Panc1 (cell line): ENCODE data around the gene PDE3A. TPM values are rescaled to one million over a fixed set of nuclear protein-coding genes. Genes with fewer than 3 reads are reported as not detected.

Experiments used
- ATAC-seq: fragments of 200-7000 bp; cut with Tn5 transposase; 2 replicates; pipeline ENCODE4 v1.9.1; 2020; ENCODE audit warnings: mild to moderate bottlenecking, moderate library complexity
- BruUV-seq: library from RNA; stranded (reverse); fragments of 400-500 nt; replicated peaks from 2 replicates; lab custom pipeline; 2021; lab: Mats Ljungman, UMichigan
- CTCF ChIA-PET: fragments of 300-600 bp; sonication (Branson Sonifier 250); formaldehyde crosslinking; loops from one replicate; lab custom pipeline; 2022; ENCODE audit warnings: antibody characterized with exemption; lab: Charles Lee
- POLR2A ChIA-PET: fragments of 300-600 bp; sonication (Branson Sonifier 250); formaldehyde crosslinking; loops from one replicate; lab custom pipeline; 2022; ENCODE audit warnings: antibody characterized with exemption; lab: Charles Lee
- DNase-seq: peaks from one replicate; pipeline ENCODE4 v3.0.0-alpha.2; 2010; ENCODE audit warnings: low read depth, low spot score
- H3K27ac ChIP-seq: 2 replicates; pipeline ENCODE4 v1.5.1; 2011; ENCODE audit warnings: mild to moderate bottlenecking, low read length, inconsistent platforms
- H3K27me3 ChIP-seq: fragments of 200-500 bp; sonication (Bioruptor generic); 2 replicates; pipeline ENCODE4 v1.6.0; 2014; ENCODE audit warnings: low read length, inconsistent platforms; ENCODE audit not compliant: control insufficient read depth, insufficient read depth
- H3K36me3 ChIP-seq: fragments of 200-500 bp; sonication (Bioruptor generic); 2 replicates; pipeline ENCODE4 v1.5.1; 2014; ENCODE audit warnings: inconsistent platforms, mild to moderate bottlenecking, low read length, moderate library complexity; ENCODE audit not compliant: control insufficient read depth, insufficient read depth
- H3K4me1 ChIP-seq: 2 replicates; pipeline ENCODE4 v1.5.1; 2011; ENCODE audit warnings: inconsistent platforms, mild to moderate bottlenecking, low read length, moderate library complexity; ENCODE audit not compliant: control insufficient read depth, insufficient read depth
- H3K4me3 ChIP-seq, 2 experiments: 2 replicates each; pipeline ENCODE4 v1.5.1; 2011 to 2012; ENCODE audit warnings: low read depth in 2 of 2, low read length in 2 of 2, mild to moderate bottlenecking in 2 of 2, inconsistent platforms in 1 of 2, moderate library complexity in 1 of 2
- H3K9me3 ChIP-seq: fragments of 200-500 bp; sonication (Bioruptor generic); 2 replicates; pipeline ENCODE4 v1.5.1; 2014; ENCODE audit warnings: low read depth, mild to moderate bottlenecking, inconsistent platforms, low read length, moderate library complexity; ENCODE audit not compliant: control insufficient read depth, insufficient read depth
- CTCF ChIP-seq: fragments of 450-650 bp; IDR thresholded peaks from 2 replicates; pipeline ENCODE4 v1.5.1; 2017; ENCODE audit warnings: mild to moderate bottlenecking
- POLR2AphosphoS5 ChIP-seq: IDR thresholded peaks from 2 replicates; pipeline ENCODE4 v1.6.1; 2012; ENCODE audit warnings: mild to moderate bottlenecking, low read depth, low read length, moderate library complexity
- REST ChIP-seq, 2 experiments: IDR thresholded peaks; 2 replicates each; pipeline ENCODE4 v1.6.1; 2011 to 2012; ENCODE audit warnings: low read depth in 2 of 2, control low read depth in 1 of 2, low read length in 1 of 2, mild to moderate bottlenecking in 1 of 2, moderate library complexity in 1 of 2; ENCODE audit not compliant: insufficient read depth in 1 of 2
- SIN3A ChIP-seq: IDR thresholded peaks from 2 replicates; pipeline ENCODE4 v1.6.1; 2012; ENCODE audit warnings: low read depth, mild to moderate bottlenecking, low read length, moderate library complexity, borderline replicate concordance; ENCODE audit not compliant: insufficient read depth
- TCF7L2 ChIP-seq: IDR thresholded peaks from 2 replicates; pipeline ENCODE4 v1.6.1; 2011; ENCODE audit warnings: mild to moderate bottlenecking, low read depth, low read length, inconsistent platforms
- in situ Hi-C: cut with HindIII; loops from 2 replicates; pipeline ENCODE4 v1.10.0; 2016; ENCODE audit warnings: low sequenced_read_pairs, low pct_unique_long_range_greater_than_20kb
- intact Hi-C: fragments of 100-400 bp; cut with micrococcal nuclease; formaldehyde crosslinking; loops from one replicate; pipeline ENCODE4 v1.10.0; 2022; ENCODE audit not compliant: unreplicated experiment
- total RNA-seq: library from RNA; stranded (reverse); gene quantifications from one replicate; pipeline ENCODE4 v1.2.1, GENCODE V29; 2021; ENCODE audit not compliant: unreplicated experiment

The PDE3A gene
- total RNA-seq, 1 experiment from 2014 or later, result 0.03 TPM

GRCh38 chr12:20731274-20731673, 362.9 kb downstream of the PDE3A start:
- H3K27ac ChIP-seq, result no peak overlapping the region
- H3K9me3 ChIP-seq, result no peaks in the 10 kb centered on the region
- ChIA-PET POLR2A (no interaction called here), CTCF (no interaction called here)
- no peak for TF ChIP-seq REST (IDR thresholded peaks at IDR 0.05; ENCODE audit: insufficient read depth in 1 of 2, low read depth in 2 of 2, low read length in 1 of 2)
- no peak for TF ChIP-seq TCF7L2
- TF ChIP-seq CTCF, result no peak
- no peak for TF ChIP-seq POLR2AphosphoS5
- TF ChIP-seq SIN3A, result no peak
- DNase-seq, result no peak
- in situ Hi-C loops, result no loop called here
- intact Hi-C loops, result no loop called here
- no peaks in the 10 kb centered on the region for H3K4me1 ChIP-seq
- H3K4me3 ChIP-seq, result no peak overlapping the region
- ATAC-seq, result no peak
- H3K27me3 ChIP-seq, result no peaks in the 10 kb centered on the region
- no TSS peak for BruUV-seq
- H3K36me3 ChIP-seq, result no peaks in the 10 kb centered on the region
